ENCODE results near the gene NODAL.

- TF ChIP-seq YY1 (IDR thresholded peaks at IDR 0.05; ENCODE audit: insufficient read depth, insufficient read length) (no peak), SUZ12 (IDR thresholded peaks at IDR 0.05; ENCODE audit: extremely low read depth, insufficient read depth, insufficient read length) (no peak), ZNF274 (IDR thresholded peaks at IDR 0.05; ENCODE audit: low read depth, low read length) (no peak)
Observed at GRCh38 chr10:70404036-70404786, 37.3 kb downstream of the NODAL start, which contains the start of gene EIF4EBP2.
